Neural crest cell (in vitro differentiated cells): ENCODE measurements around the gene JUND. TPM values are rescaled to one million over a fixed set of nuclear protein-coding genes. Genes with fewer than 3 reads are reported as not detected.

Source experiments
- DNase-seq: peaks from one replicate; pipeline ENCODE4 v3.0.0; 2021; ENCODE audit warnings: low read depth, mixed read lengths, low spot score
- H3K27ac Mint-ChIP-seq: one replicate; pipeline ENCODE4 v1.8.0; 2021; ENCODE audit warnings: mild to moderate bottlenecking, mixed read lengths; ENCODE audit not compliant: unreplicated experiment
- H3K27me3 Mint-ChIP-seq: 2 replicates; pipeline ENCODE4 v1.8.0; 2021; ENCODE audit warnings: low read depth, mild to moderate bottlenecking, mixed read lengths
- H3K36me3 Mint-ChIP-seq: 2 replicates; pipeline ENCODE4 v1.8.0; 2021; ENCODE audit warnings: low read depth, mild to moderate bottlenecking, mixed read lengths
- H3K4me1 Mint-ChIP-seq: 2 replicates; pipeline ENCODE4 v1.8.0; 2021; ENCODE audit warnings: mixed read lengths
- H3K4me3 Mint-ChIP-seq: one replicate; pipeline ENCODE4 v1.8.0; 2021; ENCODE audit warnings: mild to moderate bottlenecking, mixed read lengths
- H3K9me3 Mint-ChIP-seq: 2 replicates; pipeline ENCODE4 v1.8.0; 2021; ENCODE audit warnings: mixed read lengths
- CTCF ChIP-seq: fragments of 200-600 bp; sonication (generic); conservative IDR thresholded peaks from 2 replicates; pipeline ENCODE4 v1.5.0; 2021; ENCODE audit warnings: antibody characterized with exemption, mild to moderate bottlenecking
- total RNA-seq: library from RNA; stranded (reverse); gene quantifications from 2 replicates; pipeline ENCODE4 v1.2.1, GENCODE V29; 2021

Gene JUND
- total RNA-seq, 1 donor from 2014 or later = 85.1 TPM

DNA sequence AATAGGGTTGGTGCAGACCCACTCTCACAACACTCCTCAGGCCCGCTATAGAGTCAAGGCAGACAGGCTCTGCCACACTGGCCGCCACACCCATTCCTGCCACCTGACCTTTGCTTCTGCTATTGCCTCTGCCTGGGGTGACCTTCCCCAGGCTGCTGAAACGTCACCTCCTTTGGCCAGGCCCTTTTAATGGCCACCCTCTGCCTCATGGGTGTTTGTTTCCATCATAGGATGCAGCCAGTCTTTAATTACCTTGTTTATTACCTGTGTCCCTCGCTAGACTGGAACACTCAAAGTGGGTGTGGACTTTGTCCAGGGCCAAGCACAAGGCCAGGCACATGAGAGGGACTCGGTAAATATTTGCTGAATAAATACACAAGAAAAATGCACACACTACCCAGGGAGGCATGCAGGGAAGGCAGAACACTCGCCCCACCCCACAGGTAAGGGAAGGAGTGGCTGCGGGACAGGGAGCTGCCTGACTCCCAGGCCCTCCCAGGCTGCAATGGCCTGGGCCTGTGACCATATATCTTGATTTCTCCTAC lies 38.2 kb upstream of the JUND start:
- Mint-ChIP-seq H3K4me1 (peaks cover 30% of the 10 kb centered on the region), H3K27ac (no peak overlapping the region), H3K9me3 (no peaks in the 10 kb centered on the region), H3K27me3 (no peaks in the 10 kb centered on the region), H3K36me3 (no peaks in the 10 kb centered on the region), H3K4me3 (peak overlapping the region; percentile 71)
- no peak for TF ChIP-seq CTCF
- DNase-seq = no peak

DNA sequence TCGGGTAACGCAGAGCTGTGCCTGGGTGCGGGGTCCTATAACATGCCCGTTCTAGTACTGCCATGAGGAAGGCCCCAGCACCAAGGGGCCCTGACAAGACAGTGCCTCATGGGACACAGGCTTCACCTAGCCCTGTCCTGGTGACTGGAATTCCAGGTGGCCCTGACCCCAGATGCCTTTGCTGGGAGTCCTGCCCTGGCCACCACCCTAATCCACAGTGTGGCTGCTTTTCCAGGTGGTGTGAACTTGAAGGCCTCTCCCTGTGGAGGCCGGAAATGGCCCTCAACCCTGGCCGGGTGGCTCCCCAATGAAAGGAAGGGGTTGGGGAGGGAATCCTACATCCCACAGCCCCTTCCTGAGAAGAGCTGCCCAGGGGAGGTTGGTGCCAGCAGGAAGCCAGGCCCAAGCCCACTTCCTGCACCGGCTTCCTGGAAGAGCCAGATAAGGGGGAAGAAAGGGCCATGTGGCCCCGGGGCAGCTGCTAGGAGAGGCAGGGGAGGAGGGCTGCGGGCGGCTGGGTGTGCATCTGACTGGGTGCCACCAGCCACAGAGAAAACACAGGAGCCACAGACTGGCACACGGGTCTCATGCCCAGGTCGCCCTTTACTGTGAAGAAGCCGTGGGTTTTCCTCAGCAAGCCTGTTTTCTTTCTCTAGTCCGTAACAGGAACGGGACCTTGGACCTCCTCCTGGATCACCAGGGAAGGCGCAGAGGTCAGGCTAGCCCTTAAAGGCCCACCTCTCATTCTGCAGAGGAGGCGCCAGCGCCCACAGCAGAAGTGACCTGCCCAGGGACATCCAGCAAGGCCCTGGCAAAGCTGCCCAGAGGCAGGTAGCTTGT lies 36.8 kb upstream of the JUND start:
- DNase-seq = no peak
- no peak for TF ChIP-seq CTCF
- H3K4me1 Mint-ChIP-seq = peaks cover 21% of the 10 kb centered on the region
- no peaks in the 10 kb centered on the region for H3K36me3 Mint-ChIP-seq
- no peaks in the 10 kb centered on the region for H3K27me3 Mint-ChIP-seq
- peak overlapping the region; percentile 12 for H3K27ac Mint-ChIP-seq
- no peak overlapping the region for H3K4me3 Mint-ChIP-seq
- H3K9me3 Mint-ChIP-seq = no peaks in the 10 kb centered on the region

- Mint-ChIP-seq H3K36me3 (no peaks in the 10 kb centered on the region), H3K27ac (no peak overlapping the region), H3K4me1 (no peaks in the 10 kb centered on the region), H3K9me3 (no peaks in the 10 kb centered on the region), H3K4me3 (no peak overlapping the region), H3K27me3 (no peaks in the 10 kb centered on the region)
- DNase-seq = no peak
- TF ChIP-seq CTCF = no peak
Measured at GRCh38 chr19:18313398-18313797, 32.0 kb upstream of the JUND start.

GRCh38 chr19:18312092-18312534 lies 30.7 kb upstream of the JUND start:
- no peak for DNase-seq
- TF ChIP-seq CTCF = no peak
- Mint-ChIP-seq H3K4me1 (peaks cover under 1% of the 10 kb centered on the region), H3K27ac (no peak overlapping the region), H3K36me3 (no peaks in the 10 kb centered on the region), H3K27me3 (no peaks in the 10 kb centered on the region), H3K4me3 (no peak overlapping the region), H3K9me3 (no peaks in the 10 kb centered on the region)

- TF ChIP-seq CTCF = no peak
- H3K27me3 Mint-ChIP-seq = no peaks in the 10 kb centered on the region
- H3K27ac Mint-ChIP-seq = no peak overlapping the region
- peaks cover 2% of the 10 kb centered on the region for H3K36me3 Mint-ChIP-seq
- peaks cover 5% of the 10 kb centered on the region for H3K4me1 Mint-ChIP-seq
- no peaks in the 10 kb centered on the region for H3K9me3 Mint-ChIP-seq
- no peak overlapping the region for H3K4me3 Mint-ChIP-seq
- DNase-seq = no peak
Measured at GRCh38 chr19:18311502-18312091, 30.2 kb upstream of the JUND start.
